VCaP (cell line): ENCODE results near the gene CPNE7.

ENCODE experiments used
- H3K27ac ChIP-seq: fragments of 450-650 bp; 2 replicates; pipeline ENCODE4 v1.5.1; 2017
- CTCF ChIP-seq: fragments of 450-650 bp; conservative IDR thresholded peaks from 2 replicates; pipeline ENCODE4 v1.5.1; 2017; ENCODE audit warnings: mild to moderate bottlenecking, moderate library complexity

CPNE7 gene

DNA sequence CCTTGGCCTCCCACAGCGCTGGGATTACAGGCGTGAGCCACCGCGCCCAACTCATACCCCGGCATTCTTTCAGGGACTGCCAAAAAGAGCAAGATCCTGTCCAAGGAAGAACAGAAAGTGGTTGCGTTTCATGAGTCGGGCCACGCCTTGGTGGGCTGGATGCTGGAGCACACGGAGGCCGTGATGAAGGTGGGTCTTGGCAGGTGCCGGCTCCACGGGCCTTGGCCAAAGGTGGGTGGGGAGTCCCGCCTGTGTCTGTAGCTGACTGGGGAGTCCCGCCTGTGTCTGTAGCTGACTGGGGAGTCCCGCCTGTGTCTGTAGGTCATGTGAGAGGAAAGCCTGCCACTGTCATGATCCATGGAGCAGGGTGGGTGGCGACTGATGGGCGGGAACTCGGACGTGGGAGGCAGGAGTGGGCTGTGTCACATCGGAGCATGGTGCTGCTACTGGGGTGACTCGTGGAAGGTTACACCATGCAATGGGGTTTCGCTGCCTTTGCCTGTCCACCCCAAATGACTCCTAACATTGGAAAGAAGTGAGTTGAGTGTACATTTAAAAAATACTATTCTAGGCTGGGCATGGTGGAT is 25.0 kb upstream of the CPNE7 start:
- TF ChIP-seq CTCF, result no peak
- no peak overlapping the region for H3K27ac ChIP-seq

DNA sequence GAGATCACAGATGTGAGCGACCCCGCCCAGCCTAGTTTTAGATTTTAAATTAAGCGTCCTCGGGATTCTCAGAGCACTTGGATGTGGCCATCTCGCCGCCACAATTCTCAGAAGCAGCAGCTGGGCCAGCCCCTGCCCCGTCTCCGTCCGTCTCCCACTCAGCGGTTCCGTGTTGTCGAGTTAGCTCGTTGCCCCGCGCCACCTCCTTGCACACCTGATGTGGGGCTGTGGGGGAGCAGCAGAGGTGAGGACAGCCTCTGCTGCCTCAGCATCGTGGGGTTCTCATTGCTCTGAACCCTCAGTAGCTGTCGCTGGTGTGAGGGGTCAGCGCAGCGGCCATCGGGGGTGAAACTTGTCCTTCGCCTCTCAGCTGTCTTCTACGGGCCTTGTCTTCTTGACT is 23.2 kb upstream of the CPNE7 start:
- no peak for TF ChIP-seq CTCF
- H3K27ac ChIP-seq, result no peak overlapping the region

- TF ChIP-seq CTCF, result no peak
Measured at GRCh38 chr16:89552913-89553312, 22.6 kb upstream of the CPNE7 start.

DNA sequence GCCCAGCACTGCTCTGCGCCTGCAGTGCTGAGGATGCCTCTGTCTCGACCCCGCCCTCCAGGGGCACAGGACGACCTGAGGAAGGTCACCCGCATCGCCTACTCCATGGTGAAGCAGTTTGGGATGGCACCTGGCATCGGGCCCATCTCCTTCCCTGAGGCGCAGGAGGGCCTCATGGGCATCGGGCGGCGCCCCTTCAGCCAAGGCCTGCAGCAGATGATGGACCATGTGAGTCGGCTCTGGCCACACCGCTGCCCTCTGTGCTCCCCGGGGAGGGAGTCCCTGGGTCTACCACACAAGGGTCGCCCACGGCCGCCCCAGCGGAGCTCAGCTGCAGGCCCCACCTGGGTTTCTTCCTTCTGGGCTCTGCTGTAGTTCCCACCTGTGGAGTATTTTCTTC is 21.8 kb upstream of the CPNE7 start:
- TF ChIP-seq CTCF, result no peak
- no peak overlapping the region for H3K27ac ChIP-seq

More at GRCh38 chr16:89552913-89553312, 22.6 kb upstream of the CPNE7 start:
- H3K27ac ChIP-seq, result no peak overlapping the region

DNA sequence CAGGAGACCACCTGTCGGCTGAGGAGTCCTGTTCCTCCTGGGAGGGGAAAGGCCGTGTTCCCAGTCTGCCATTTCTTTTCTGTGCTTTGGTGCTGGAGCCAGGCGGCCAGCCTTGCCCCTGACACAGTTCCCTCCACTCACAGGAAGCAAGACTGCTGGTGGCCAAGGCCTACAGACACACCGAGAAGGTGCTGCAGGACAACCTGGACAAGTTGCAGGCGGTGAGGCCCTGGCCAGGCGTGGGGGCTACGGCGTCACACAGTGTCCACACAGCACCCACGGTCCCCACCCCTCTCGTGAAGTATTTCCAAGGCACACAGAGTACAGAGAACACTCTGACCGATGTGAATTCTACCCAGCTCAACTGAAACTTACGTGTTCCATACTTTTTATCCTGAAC is 21.2 kb upstream of the CPNE7 start:
- no peak for TF ChIP-seq CTCF
- H3K27ac ChIP-seq, result no peak overlapping the region

- TF ChIP-seq CTCF, result no peak
- H3K27ac ChIP-seq, result no peak overlapping the region
Measured at GRCh38 chr16:89555265-89555664, 20.3 kb upstream of the CPNE7 start.

- H3K27ac ChIP-seq, result no peak overlapping the region
- TF ChIP-seq CTCF, result no peak
Measured at GRCh38 chr16:89555780-89556179, 19.8 kb upstream of the CPNE7 start.
